IMR-90 (cell line): ENCODE measurements around the gene SLC16A9. TPM values are rescaled to one million over a fixed set of nuclear protein-coding genes. Genes with fewer than 3 reads are reported as not detected.
"Not testable (repeated sequence)": the region's sequence is repeated elsewhere in the genome, so short reads cannot be mapped to it uniquely, and the experiment has no call there.

ENCODE experiments used
- ATAC-seq: fragments of 200-7000 bp; cut with Tn5 transposase; 2 replicates; pipeline ENCODE4 v1.9.1; 2020; ENCODE audit warnings: low read depth, mild to moderate bottlenecking, moderate library complexity
- BruUV-seq: library from RNA; stranded (reverse); fragments of 400-500 nt; replicated peaks from 2 replicates; lab custom pipeline; 2021; lab: Mats Ljungman, UMichigan
- CTCF ChIA-PET: fragments of 300-600 bp; formaldehyde crosslinking; extraction: SDS; loops from one replicate; lab custom pipeline; 2021; ENCODE audit warnings: antibody characterized with exemption; lab: Yijun Ruan, JAX
- POLR2A ChIA-PET: fragments of 300-600 bp; sonication (Branson Sonifier 250); formaldehyde crosslinking; loops from one replicate; lab custom pipeline; 2022; ENCODE audit warnings: antibody characterized with exemption; ENCODE audit not compliant: unreplicated experiment; lab: Charles Lee
- DNase-seq: peaks from one replicate; pipeline ENCODE4 v3.0.0; 2013
- H2AFZ ChIP-seq: replicated peaks from 2 replicates; pipeline ENCODE3; 2013; ENCODE audit warnings: low read length, mild to moderate bottlenecking; ENCODE audit not compliant: poor library complexity
- H2AK5ac ChIP-seq: 2 replicates; pipeline ENCODE4 v1.6.1; 2013; ENCODE audit warnings: low read depth, low read length, inconsistent platforms
- H2AK9ac ChIP-seq: replicated peaks from 2 replicates; pipeline ENCODE3; 2013; ENCODE audit warnings: mild to moderate bottlenecking, low read depth, low read length, moderate library complexity; ENCODE audit not compliant: poor library complexity
- H2BK120ac ChIP-seq: 2 replicates; pipeline ENCODE4 v1.6.1; 2013; ENCODE audit warnings: low read depth, low read length, inconsistent platforms
- H2BK15ac ChIP-seq: 3 replicates; pipeline ENCODE4 v1.6.1; 2013; ENCODE audit warnings: low read depth, low read length, inconsistent platforms
- H2BK20ac ChIP-seq: 2 replicates; pipeline ENCODE4 v1.6.1; 2013; ENCODE audit warnings: low read depth, mild to moderate bottlenecking, inconsistent platforms, low read length, moderate library complexity
- H2BK5ac ChIP-seq: 2 replicates; pipeline ENCODE4 v1.6.1; 2013; ENCODE audit warnings: mild to moderate bottlenecking, low read depth, low read length, inconsistent platforms; ENCODE audit not compliant: poor library complexity, severe bottlenecking
- H3K14ac ChIP-seq: replicated peaks from 2 replicates; pipeline ENCODE4 v1.6.1; 2013; ENCODE audit warnings: low read depth, low read length, inconsistent platforms
- H3K18ac ChIP-seq: 2 replicates; pipeline ENCODE4 v1.6.1; 2013; ENCODE audit warnings: low read depth, low read length, control low read depth
- H3K23ac ChIP-seq: 2 replicates; pipeline ENCODE4 v1.6.1; 2013; ENCODE audit warnings: low read depth, low read length, inconsistent platforms
- H3K27ac ChIP-seq: 2 replicates; pipeline ENCODE4 v1.5.1; 2013; ENCODE audit warnings: mild to moderate bottlenecking, control low read depth, low read length; ENCODE audit not compliant: insufficient read depth
- H3K27me3 ChIP-seq: 2 replicates; pipeline ENCODE4 v1.6.1; 2013; ENCODE audit warnings: low read length; ENCODE audit not compliant: control insufficient read depth, insufficient read depth
- H3K36me3 ChIP-seq: 2 replicates; pipeline ENCODE4 v1.6.1; 2013; ENCODE audit warnings: low read length, mixed read lengths; ENCODE audit not compliant: control insufficient read depth, insufficient read depth
- H3K4ac ChIP-seq: 2 replicates; pipeline ENCODE4 v1.6.1; 2013; ENCODE audit warnings: low read depth, low read length, inconsistent platforms
- H3K4me1 ChIP-seq: 2 replicates; pipeline ENCODE4 v1.6.1; 2013; ENCODE audit warnings: low read length, mixed read lengths; ENCODE audit not compliant: control insufficient read depth, insufficient read depth
- H3K4me2 ChIP-seq: 2 replicates; pipeline ENCODE4 v1.6.1; 2013; ENCODE audit warnings: low read depth, mild to moderate bottlenecking, control low read depth, low read length, moderate library complexity
- H3K4me3 ChIP-seq: 2 replicates; pipeline ENCODE4 v1.5.1; 2013; ENCODE audit warnings: low read depth, mild to moderate bottlenecking, control low read depth, low read length, moderate library complexity; ENCODE audit not compliant: insufficient read depth
- H3K56ac ChIP-seq: 2 replicates; pipeline ENCODE4 v1.6.1; 2013; ENCODE audit warnings: low read length, inconsistent platforms; ENCODE audit not compliant: insufficient read depth; ENCODE audit errors: extremely low read depth
- H3K79me1 ChIP-seq, 2 experiments: 2 replicates each; pipeline ENCODE4 v1.6.1; 2013; ENCODE audit warnings: low read length in 2 of 2, inconsistent platforms in 1 of 2, low read depth in 1 of 2
- H3K9ac ChIP-seq: 2 replicates; pipeline ENCODE4 v1.6.1; 2013; ENCODE audit warnings: low read depth, low read length, control low read depth
- H3K9me1 ChIP-seq: 2 replicates; pipeline ENCODE4 v1.6.1; 2013; ENCODE audit warnings: low read length, inconsistent platforms; ENCODE audit not compliant: insufficient read depth
- H3K9me3 ChIP-seq: 2 replicates; pipeline ENCODE4 v1.6.1; 2013; ENCODE audit warnings: low read length; ENCODE audit not compliant: control insufficient read depth, insufficient read depth
- H4K20me1 ChIP-seq: 2 replicates; pipeline ENCODE4 v1.6.1; 2013; ENCODE audit warnings: low read length, inconsistent platforms; ENCODE audit not compliant: insufficient read depth
- H4K5ac ChIP-seq: 2 replicates; pipeline ENCODE4 v1.6.1; 2013; ENCODE audit warnings: mild to moderate bottlenecking, low read depth, low read length, control low read depth
- H4K8ac ChIP-seq, 2 experiments: 2 replicates each; pipeline ENCODE4 v1.6.1; 2013; ENCODE audit warnings: low read depth in 2 of 2, low read length in 2 of 2, control low read depth in 1 of 2, inconsistent platforms in 1 of 2
- H4K91ac ChIP-seq: 2 replicates; pipeline ENCODE4 v1.6.1; 2013; ENCODE audit warnings: low read depth, low read length, inconsistent platforms; ENCODE audit not compliant: insufficient read depth
- BHLHE40 ChIP-seq: fragments of 150-350 bp; IDR thresholded peaks from 2 replicates; pipeline ENCODE4 v1.6.1; 2016; ENCODE audit warnings: mild to moderate bottlenecking, low read depth, low read length
- RCOR1 ChIP-seq: IDR thresholded peaks from 2 replicates; pipeline ENCODE4 v1.6.1; 2012; ENCODE audit warnings: mild to moderate bottlenecking, low read length, improper control_type of control experiment; ENCODE audit not compliant: insufficient replicate concordance
- RFX5 ChIP-seq: IDR thresholded peaks from 2 replicates; pipeline ENCODE4 v1.8.0; 2012; ENCODE audit warnings: low read depth, mild to moderate bottlenecking, low read length, moderate library complexity
- WGBS, 2 experiments: methylation state at CpG; one replicate each; pipeline versions ENCODE4 v1.1.5 to v1.1.7; 2013; ENCODE audit warnings: missing lambda C conversion rate in 2 of 2; ENCODE audit not compliant: insufficient read length in 1 of 2; ENCODE audit errors: extremely low coverage in 2 of 2; 5-methylcytosine and 5-hydroxymethylcytosine counted together
- dilution Hi-C: fragments of 300-500 bp; cut with HindIII; formaldehyde crosslinking; loops from one replicate; pipeline ENCODE4 v1.14.3; 2018; ENCODE audit warnings: low sequenced_read_pairs; ENCODE audit not compliant: unreplicated experiment
- in situ Hi-C: fragments of 300-500 bp; cut with MboI; formaldehyde crosslinking; loops from 3 replicates; pipeline ENCODE4 v1.14.3; 2019; ENCODE audit warnings: low sequenced_read_pairs, inconsistent platforms, mixed read lengths
- intact Hi-C: fragments of 100-400 bp; cut with micrococcal nuclease; formaldehyde crosslinking; loops from 2 replicates; pipeline ENCODE4 v1.10.0; 2022
- polyA plus RNA-seq, 3 experiments: library from polyadenylated mRNA; depleted of rRNA; stranded (reverse); fragments of >200 nt; gene quantifications; 2 replicates each; pipeline ENCODE4 v1.2.3, GENCODE V29; 2012; ENCODE audit warnings: low replicate concordance in 1 of 3
- total RNA-seq: library from RNA; depleted of rRNA; stranded (reverse); fragments of >200 nt; gene quantifications from 2 replicates; pipeline ENCODE4 v1.2.3, GENCODE V29; 2012
- TF ChIP-seq, protein P1 (sequence below): conservative IDR thresholded peaks from 2 replicates; pipeline ENCODE4 v1.5.1; 2012; ENCODE audit warnings: mild to moderate bottlenecking, low read depth, low read length, improper control_type of control experiment

Gene SLC16A9
- total and polyA plus RNA-seq, 2 of the 4 experiments (the other 2 are of a cell fraction): 0.18 to 0.26 TPM

DNA sequence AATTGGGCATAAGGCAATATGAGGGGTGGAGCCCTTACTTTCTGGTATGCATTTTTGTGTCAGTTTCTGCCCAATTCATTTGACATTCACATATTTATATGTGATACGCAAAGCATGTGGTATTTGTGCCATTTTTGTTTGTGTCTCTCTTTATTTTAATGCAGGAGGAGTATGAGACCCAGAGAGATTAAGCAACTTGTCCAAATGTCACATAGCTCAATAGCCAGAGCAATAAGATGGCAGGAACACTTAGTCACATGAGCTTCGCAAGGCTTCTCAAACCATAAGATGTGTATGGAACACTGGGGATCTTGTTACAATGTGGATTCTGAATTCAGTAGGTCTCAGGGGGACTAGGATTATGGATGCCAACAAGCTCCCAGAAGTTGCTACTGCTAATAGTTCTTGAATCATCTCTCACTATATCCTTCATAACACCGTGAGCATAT is 24.4 kb upstream of the SLC16A9 start:
- TF ChIP-seq, protein P1, sequence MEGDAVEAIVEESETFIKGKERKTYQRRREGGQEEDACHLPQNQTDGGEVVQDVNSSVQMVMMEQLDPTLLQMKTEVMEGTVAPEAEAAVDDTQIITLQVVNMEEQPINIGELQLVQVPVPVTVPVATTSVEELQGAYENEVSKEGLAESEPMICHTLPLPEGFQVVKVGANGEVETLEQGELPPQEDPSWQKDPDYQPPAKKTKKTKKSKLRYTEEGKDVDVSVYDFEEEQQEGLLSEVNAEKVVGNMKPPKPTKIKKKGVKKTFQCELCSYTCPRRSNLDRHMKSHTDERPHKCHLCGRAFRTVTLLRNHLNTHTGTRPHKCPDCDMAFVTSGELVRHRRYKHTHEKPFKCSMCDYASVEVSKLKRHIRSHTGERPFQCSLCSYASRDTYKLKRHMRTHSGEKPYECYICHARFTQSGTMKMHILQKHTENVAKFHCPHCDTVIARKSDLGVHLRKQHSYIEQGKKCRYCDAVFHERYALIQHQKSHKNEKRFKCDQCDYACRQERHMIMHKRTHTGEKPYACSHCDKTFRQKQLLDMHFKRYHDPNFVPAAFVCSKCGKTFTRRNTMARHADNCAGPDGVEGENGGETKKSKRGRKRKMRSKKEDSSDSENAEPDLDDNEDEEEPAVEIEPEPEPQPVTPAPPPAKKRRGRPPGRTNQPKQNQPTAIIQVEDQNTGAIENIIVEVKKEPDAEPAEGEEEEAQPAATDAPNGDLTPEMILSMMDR: no peak
- TF ChIP-seq BHLHE40 (no peak), RFX5 (no peak), RCOR1 (no peak)
- Histone ChIP-seq H3K9ac (no peak overlapping the region), H3K27ac (no peak overlapping the region), H3K14ac (no peak overlapping the region), H2AK5ac (no peak overlapping the region), H3K36me3 (no peaks in the 10 kb centered on the region), H2BK5ac (no peak overlapping the region), H4K91ac (no peak overlapping the region), H3K9me1 (no peaks in the 10 kb centered on the region), H2AFZ (no peak overlapping the region), H3K18ac (no peak overlapping the region), H2BK15ac (no peak overlapping the region), H2AK9ac (no peak overlapping the region), H4K8ac (no peak overlapping the region), H3K79me1 (no peaks in the 10 kb centered on the region), H3K4ac (no peak overlapping the region), H2BK20ac (no peak overlapping the region), H3K4me3 (no peak overlapping the region), H2BK120ac (no peak overlapping the region), H4K5ac (no peak overlapping the region), H3K4me2 (no peak overlapping the region), H3K23ac (no peak overlapping the region), H3K9me3 (no peaks in the 10 kb centered on the region), H3K27me3 (no peaks in the 10 kb centered on the region; the same call in 1 of the 2 replicates), H4K20me1 (no peaks in the 10 kb centered on the region), H3K56ac (no peak overlapping the region), H3K4me1 (no peaks in the 10 kb centered on the region)
- no CpG with 5 or more reads among the region's 3 CpGs for WGBS, 2 experiments
- BruUV-seq: no TSS peak
- CTCF ChIA-PET: no interaction called here
- in situ Hi-C loops (no loop called here), intact Hi-C loops (no loop called here), dilution Hi-C loops (no loop called here)
- DNase-seq (no peak), ATAC-seq (no peak)
- POLR2A ChIA-PET: no interaction called here

DNA sequence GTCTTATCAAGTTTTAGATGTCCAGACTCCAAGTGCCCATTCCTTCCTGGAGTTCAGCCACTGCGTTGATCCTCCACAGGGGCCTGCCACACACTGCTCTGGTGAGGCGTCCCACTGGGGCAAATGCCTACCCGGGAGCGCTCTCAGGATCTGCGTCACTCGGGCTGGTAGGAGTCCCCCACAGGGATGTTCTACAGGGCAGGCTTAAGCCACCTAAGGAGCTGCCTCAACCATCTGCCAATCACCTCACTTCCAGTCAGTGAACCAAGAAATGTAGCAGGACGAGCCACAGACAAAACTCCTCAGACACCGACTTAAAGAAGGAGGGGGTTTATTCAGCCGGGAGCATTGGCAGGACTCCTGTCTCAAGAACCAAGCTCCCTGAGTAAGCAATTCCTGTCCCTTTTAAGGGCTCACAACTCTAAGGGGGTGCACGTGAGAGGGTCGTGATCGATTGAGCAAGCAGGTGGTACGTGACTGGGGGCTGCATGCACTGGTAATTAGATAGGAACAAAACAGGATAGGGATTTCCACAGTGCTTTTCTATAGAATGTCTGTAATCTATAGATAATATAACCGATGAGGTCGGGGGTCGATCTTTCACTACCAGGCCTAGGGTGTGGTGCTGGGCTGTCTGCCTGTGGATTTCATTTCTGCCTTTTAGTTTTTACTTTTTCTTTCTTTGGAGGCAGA is 23.8 kb upstream of the SLC16A9 start:
- H3K4ac ChIP-seq, H2BK20ac ChIP-seq, H3K36me3 ChIP-seq, intact Hi-C loops, H3K14ac ChIP-seq, H4K8ac ChIP-seq, POLR2A ChIA-PET, H4K5ac ChIP-seq, dilution Hi-C loops, H2AK9ac ChIP-seq, ATAC-seq, BruUV-seq, H2BK15ac ChIP-seq, H3K27ac ChIP-seq, H3K56ac ChIP-seq, H4K20me1 ChIP-seq, in situ Hi-C loops, H3K79me1 ChIP-seq, H2AK5ac ChIP-seq, H3K4me1 ChIP-seq, H3K4me3 ChIP-seq, H3K9ac ChIP-seq, H4K91ac ChIP-seq, H3K9me3 ChIP-seq, H2BK5ac ChIP-seq, H3K27me3 ChIP-seq, H2BK120ac ChIP-seq, H3K18ac ChIP-seq, H3K23ac ChIP-seq, DNase-seq, H2AFZ ChIP-seq, H3K4me2 ChIP-seq, CTCF ChIA-PET, H3K9me1 ChIP-seq: not testable (repeated sequence)
- WGBS, 2 experiments: 60% methylated on average over 2 of the region's 16 CpGs; no CpG with 5 or more reads in 1 of the 2 experiments
